Measurements from ENCODE around the gene FAM53A.

DNA sequence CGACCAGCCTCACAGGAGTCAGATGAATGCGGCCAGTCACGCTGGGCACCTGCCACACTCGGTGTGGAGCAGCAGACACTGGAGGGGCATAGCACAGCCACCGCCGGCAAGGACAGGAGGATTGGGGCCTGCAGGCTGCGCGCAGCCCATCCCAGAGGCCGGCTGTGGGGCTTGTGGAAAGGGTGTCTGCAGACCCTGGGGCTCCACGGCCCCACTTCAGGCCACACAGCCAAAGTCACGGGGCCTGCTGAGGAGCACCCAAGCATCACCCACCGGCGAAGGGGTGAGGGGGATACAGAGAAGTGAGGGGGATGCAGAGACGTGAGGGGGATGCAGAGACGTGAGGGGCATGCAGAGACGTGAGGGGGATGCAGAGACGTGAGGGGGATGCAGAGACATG, 70.1 kb downstream of the FAM53A start:
- TF ChIP-seq SP1 (IDR thresholded peaks at IDR 0.05) (no peak), SUZ12 (IDR thresholded peaks at IDR 0.05) (no peak), CTBP1 (IDR thresholded peaks at IDR 0.05; ENCODE audit: borderline replicate concordance) (no peak), FOXK2 (IDR thresholded peaks at IDR 0.05) (no peak), FOXA1 (IDR thresholded peaks at IDR 0.05) (no peak), FOXM1 (IDR thresholded peaks at IDR 0.05; ENCODE audit: borderline replicate concordance) (no peak), HDGF (IDR thresholded peaks at IDR 0.05; ENCODE audit: borderline replicate concordance) (no peak), BHLHE40 (IDR thresholded peaks at IDR 0.05; ENCODE audit: borderline replicate concordance) (no peak), ELF4 (IDR thresholded peaks at IDR 0.05) (no peak)
- TF ChIP-seq, protein P1, sequence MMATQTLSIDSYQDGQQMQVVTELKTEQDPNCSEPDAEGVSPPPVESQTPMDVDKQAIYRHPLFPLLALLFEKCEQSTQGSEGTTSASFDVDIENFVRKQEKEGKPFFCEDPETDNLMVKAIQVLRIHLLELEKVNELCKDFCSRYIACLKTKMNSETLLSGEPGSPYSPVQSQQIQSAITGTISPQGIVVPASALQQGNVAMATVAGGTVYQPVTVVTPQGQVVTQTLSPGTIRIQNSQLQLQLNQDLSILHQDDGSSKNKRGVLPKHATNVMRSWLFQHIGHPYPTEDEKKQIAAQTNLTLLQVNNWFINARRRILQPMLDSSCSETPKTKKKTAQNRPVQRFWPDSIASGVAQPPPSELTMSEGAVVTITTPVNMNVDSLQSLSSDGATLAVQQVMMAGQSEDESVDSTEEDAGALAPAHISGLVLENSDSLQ (IDR thresholded peaks at IDR 0.05): no peak
